NCI-H345 treated with DMSO at 0.1 percent for 48 hours (cell line): ENCODE measurements around the gene TUBB1.
"Not testable (repeated sequence)": the region's sequence is repeated elsewhere in the genome, so short reads cannot be mapped to it uniquely, and the experiment has no call there.

Source experiments
- DNase-seq: peaks from one replicate; lab custom pipeline; 2025; ENCODE audit not compliant: unreplicated experiment; lab: John Stamatoyannopoulos, UW

Gene TUBB1

GRCh38 chr20:59019217-59019616 lies at the start of gene TUBB1:
Gene TUBB1, plus strand, starts transcription at chr20:59019429. Its CDS starts 94 bp downstream, at chr20:59019523.
- DNase-seq, result no peak

GRCh38 chr20:58969439-58969838 lies 49.8 kb upstream of the TUBB1 start:
- DNase-seq, result no peak

- DNase-seq, result no peak
Measured at GRCh38 chr20:58970146-58970545, 49.1 kb upstream of the TUBB1 start.

DNA sequence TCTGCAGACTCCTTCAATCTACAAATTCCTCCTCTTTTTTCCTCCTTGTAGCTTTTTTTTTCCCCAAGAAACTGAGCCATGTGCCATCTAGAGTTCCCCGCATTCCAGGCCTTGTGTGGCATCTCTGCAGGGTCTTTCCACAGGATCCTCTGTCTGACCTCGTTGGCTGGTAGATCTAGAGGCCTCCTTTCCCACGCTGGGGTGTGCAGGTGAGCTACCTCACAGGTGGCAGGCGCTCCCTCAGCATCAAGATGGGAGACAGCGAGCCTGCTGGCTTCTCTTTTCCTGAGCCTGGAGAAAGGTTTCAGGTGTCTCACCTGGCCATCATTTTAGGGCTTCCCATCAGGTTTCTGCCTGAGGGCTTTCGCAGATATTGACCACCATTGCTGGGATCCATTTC lies 47.8 kb upstream of the TUBB1 start:
- no peak for DNase-seq

DNA sequence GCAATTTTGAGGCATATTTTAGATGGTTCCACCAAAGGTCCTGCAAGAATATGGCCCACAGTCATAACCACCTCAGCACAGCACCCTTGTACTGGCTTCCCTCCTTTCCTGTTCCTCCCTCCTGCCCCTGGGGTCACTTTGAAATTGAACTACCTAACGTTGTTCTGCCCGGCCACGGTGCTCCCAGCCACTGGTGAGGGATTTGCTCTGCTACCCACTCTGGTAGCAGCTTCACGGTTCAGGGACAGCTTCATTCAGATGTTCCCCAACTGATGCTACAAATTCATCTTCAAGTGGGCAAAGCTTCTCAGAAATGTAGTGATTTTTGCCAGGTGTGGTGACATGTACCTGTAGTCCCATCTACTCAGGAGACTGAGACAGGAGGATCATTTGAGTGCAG lies 46.0 kb upstream of the TUBB1 start:
- no peak for DNase-seq

DNA sequence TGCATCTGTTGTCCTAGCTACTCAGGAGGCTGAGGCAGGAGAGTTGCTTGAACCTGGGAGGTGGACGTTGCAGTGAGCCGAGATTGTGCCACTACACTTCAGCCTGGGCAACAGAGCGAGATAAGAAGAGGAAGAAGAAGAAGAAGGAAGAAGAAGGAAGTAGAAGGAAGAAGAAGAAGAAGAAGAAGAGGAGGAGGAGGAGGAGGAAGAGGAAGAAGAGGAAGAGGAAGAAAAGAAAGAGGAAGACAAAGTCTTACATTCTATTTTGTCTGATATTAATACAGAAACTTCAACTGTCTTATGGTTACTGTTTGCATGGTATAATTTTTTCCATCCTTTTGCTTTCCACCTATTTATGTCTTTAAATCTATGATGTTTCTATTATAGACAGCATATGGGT lies 45.4 kb upstream of the TUBB1 start:
- no peak for DNase-seq

GRCh38 chr20:58975353-58975752 lies 43.9 kb upstream of the TUBB1 start:
- no peak for DNase-seq

- DNase-seq, result no peak
Measured at GRCh38 chr20:58976061-58976730, 43.0 kb upstream of the TUBB1 start.

- no peak for DNase-seq
Measured at GRCh38 chr20:58978351-58979190, 40.7 kb upstream of the TUBB1 start.

GRCh38 chr20:58980711-58981627 lies 38.3 kb upstream of the TUBB1 start, which contains the start of gene NELFCD:
Gene NELFCD, plus strand, starts transcription at chr20:58981256. Its CDS starts 54 bp downstream, at chr20:58981310.
- DNase-seq, result peak; percentile 88

- DNase-seq, result peak; percentile 23
Measured at GRCh38 chr20:58981628-58982364, 37.4 kb upstream of the TUBB1 start.

GRCh38 chr20:58982406-58983114 lies 36.7 kb upstream of the TUBB1 start:
- no peak for DNase-seq

GRCh38 chr20:58983115-58983468 lies 36.1 kb upstream of the TUBB1 start:
- DNase-seq, result not testable (repeated sequence)

DNA sequence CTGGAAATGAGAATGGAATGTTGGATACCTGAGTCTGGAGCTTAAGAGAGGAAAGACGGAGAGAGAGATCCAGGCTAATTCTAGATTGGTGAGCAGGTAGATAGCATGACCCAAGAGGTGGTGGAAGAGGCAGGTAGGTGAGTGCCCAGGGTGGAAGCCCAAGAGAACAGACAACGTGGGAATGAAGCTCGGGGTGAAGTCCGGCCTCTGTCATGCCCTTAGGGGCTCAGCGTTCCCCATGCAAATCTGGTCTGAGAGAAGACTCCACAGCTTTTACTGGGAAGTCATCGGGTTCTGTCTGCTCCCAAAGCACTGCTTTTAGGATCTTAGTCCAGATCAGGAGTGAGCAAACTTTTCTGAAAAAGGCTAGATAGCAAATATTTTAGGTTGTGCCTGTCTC lies 34.5 kb upstream of the TUBB1 start:
- no peak for DNase-seq

- no peak for DNase-seq
Measured at GRCh38 chr20:58985656-58986055, 33.6 kb upstream of the TUBB1 start.

DNA sequence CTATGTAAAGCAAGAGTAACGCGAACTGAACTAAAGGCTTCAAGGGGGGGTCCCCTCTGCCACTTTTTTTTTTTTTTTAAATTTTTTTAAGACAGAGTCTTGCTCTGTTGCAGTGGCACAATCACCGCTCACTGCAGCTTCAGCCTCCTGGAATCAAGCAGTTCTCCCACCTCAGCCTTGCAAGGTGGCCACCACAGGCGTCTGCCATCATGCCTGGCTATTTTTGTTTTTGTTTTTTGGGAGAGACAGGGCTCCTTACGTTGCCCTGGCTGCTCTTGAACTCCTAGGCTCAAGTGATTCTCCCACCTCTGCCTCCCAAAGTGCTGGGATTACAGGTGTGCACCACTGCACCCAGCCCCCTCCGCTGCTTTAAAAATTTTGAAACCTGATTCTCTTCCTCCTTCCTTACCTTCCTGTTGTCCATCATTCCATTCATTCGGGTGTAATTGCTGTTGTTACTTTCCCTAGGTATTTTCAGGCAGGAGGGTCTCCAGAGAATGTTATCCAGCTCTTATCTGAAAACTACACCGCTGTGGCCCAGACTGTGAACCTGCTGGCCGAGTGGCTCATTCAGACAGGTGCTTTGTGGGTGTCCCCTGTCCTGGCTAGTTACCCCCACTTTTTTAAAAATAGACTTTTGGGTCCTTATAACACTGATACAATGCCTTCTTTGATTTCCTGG lies 32.8 kb upstream of the TUBB1 start:
- DNase-seq, result no peak

DNA sequence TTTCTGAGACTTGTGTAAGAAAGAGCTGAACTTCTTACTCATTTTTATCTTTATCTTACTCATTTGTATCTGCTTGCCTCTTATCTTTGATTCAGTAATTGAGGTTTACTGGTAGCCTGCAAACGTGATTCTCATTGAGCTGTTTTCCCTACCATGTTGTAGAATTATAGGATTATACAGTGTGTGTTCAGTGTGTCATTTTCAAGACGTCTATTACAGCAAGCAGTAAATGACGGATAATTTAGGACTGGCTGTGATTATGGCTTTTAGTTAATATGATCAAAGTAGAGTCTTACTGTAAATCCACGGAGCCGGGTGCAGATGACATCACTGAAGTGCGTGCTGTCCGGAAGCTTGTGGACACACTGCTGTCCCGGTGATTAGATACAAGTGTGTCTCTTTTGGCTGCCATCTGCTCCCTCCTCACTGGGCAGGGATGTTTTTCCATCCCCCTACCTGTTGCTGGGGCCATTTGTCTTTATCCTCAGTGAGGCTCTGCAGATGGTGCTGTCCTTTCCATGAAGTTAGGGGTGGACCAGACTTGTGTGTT lies 32.2 kb upstream of the TUBB1 start:
- no peak for DNase-seq

- DNase-seq, result no peak
Measured at GRCh38 chr20:58987790-58988564, 31.3 kb upstream of the TUBB1 start.

GRCh38 chr20:58988565-58988882 lies 30.7 kb upstream of the TUBB1 start:
- no peak for DNase-seq
